Measurements from ENCODE around the gene AP1S2. TPM values are rescaled to one million over a fixed set of nuclear protein-coding genes. Genes with fewer than 3 reads are reported as not detected.
"Not testable (repeated sequence)": the region's sequence is repeated elsewhere in the genome, so short reads cannot be mapped to it uniquely, and the experiment has no call there.

AP1S2 gene
- total RNA-seq, 4 donors from 2014 or later: 15.8 to 32.5 (median 19.5) TPM

DNA sequence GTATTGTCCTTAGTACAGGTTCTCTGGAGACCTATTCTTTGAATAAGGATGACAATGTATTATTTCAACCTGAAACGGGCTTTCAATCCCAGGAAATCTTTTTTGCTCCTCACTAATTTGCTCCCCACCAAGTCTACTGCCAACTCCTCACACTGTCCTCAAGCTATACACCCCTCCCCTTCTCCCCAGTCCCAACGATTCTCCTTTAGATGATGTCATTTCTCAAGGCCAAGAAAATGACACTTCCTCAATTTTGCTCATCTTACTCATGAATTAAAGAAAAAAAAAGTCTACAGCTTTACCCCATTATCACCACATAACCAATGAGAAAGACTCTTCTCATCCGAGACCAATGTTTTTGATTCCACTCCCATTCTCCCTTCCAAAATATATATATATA is 20.6 kb downstream of the AP1S2 start:
- H3K36me3 ChIP-seq: no peaks in the 10 kb centered on the region
- DNase-seq (ENCODE audit: low spot score in 2 of 2): no peak
- no peaks in the 10 kb centered on the region for H3K27me3 ChIP-seq
- no peak overlapping the region for H3K4me3 ChIP-seq
- no peak overlapping the region for H3K27ac ChIP-seq
- H3K9me3 ChIP-seq: no peaks in the 10 kb centered on the region
- H3K4me1 ChIP-seq: no peaks in the 10 kb centered on the region
- WGBS: 83% methylated on average over 3 of the region's 3 CpGs
- TF ChIP-seq EP300 (IDR thresholded peaks at IDR 0.05) (no peak), CTCF (IDR thresholded peaks at IDR 0.05) (no peak), POLR2A (IDR thresholded peaks at IDR 0.05) (no peak), POLR2AphosphoS5 (IDR thresholded peaks at IDR 0.05) (no peak)

GRCh38 chrX:15831347-15831746 is 23.3 kb downstream of the AP1S2 start:
- H3K9me3 ChIP-seq; H3K4me1 ChIP-seq; H3K27me3 ChIP-seq; H3K36me3 ChIP-seq; H3K27ac ChIP-seq; DNase-seq (ENCODE audit: low spot score in 2 of 2); H3K4me3 ChIP-seq: not testable (repeated sequence)
- 57% methylated on average over 1 of the region's 2 CpGs for WGBS

DNA sequence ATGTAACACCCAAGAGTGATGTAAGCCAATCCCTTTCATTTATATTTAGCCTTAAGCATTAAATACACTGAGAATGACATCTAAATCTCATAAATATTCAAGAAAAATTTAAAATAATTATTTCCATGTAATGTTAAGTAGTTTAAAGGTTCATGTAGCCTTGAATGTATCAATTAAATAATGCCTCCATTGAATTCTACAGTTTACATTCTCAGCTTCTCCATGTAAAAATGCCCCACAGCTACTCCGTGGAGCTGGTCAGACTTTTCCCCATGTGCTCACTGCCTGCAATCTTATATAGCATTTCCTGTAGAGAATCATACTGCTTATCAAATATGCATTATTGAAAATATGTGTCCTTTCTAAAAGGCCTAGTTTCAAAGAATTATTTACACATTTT is 25.4 kb downstream of the AP1S2 start:
- Histone ChIP-seq H3K27me3 (no peaks in the 10 kb centered on the region), H3K4me1 (no peaks in the 10 kb centered on the region), H3K36me3 (no peaks in the 10 kb centered on the region), H3K27ac (no peak overlapping the region), H3K4me3 (no peak overlapping the region), H3K9me3 (no peaks in the 10 kb centered on the region)
- TF ChIP-seq POLR2A (IDR thresholded peaks at IDR 0.05): no peak
- no peak for TF ChIP-seq CTCF (IDR thresholded peaks at IDR 0.05)
- 93% methylated on average over 1 of the region's 1 CpG for WGBS
- DNase-seq (ENCODE audit: low spot score in 2 of 2): no peak

DNA sequence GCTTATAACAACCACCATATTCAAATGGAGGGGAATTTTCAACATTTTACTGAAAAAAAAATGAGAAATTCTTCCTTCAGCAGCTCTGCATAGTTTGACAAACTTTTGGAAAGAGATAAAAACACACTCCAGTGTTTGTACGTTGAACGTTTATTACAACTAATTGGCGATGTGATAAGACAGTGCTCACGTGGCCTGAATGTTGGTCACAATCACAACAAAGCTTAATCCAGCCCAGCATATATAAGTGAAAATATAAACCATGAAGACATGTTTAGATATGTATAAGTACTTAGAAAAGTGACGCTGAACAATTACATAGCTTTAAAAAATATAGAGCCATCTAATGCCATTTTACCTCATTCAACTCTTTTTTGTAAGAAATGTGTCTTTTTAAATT is 28.7 kb downstream of the AP1S2 start:
- H3K36me3 ChIP-seq: peaks cover 13% of the 10 kb centered on the region
- no peaks in the 10 kb centered on the region for H3K4me1 ChIP-seq
- TF ChIP-seq POLR2A (IDR thresholded peaks at IDR 0.05) (no peak), POLR2AphosphoS5 (IDR thresholded peaks at IDR 0.05) (no peak), EP300 (IDR thresholded peaks at IDR 0.05) (no peak), CTCF (IDR thresholded peaks at IDR 0.05) (no peak)
- 88% methylated on average over 5 of the region's 5 CpGs for WGBS
- no peak for DNase-seq (ENCODE audit: low spot score in 2 of 2)
- H3K4me3 ChIP-seq: no peak overlapping the region
- H3K27ac ChIP-seq: no peak overlapping the region
- H3K9me3 ChIP-seq: no peaks in the 10 kb centered on the region
- no peaks in the 10 kb centered on the region for H3K27me3 ChIP-seq

- H3K4me1 ChIP-seq: no peaks in the 10 kb centered on the region
- no peak overlapping the region for H3K4me3 ChIP-seq
- H3K27ac ChIP-seq: no peak overlapping the region
- no peaks in the 10 kb centered on the region for H3K9me3 ChIP-seq
- TF ChIP-seq POLR2A (IDR thresholded peaks at IDR 0.05) (no peak), EP300 (IDR thresholded peaks at IDR 0.05) (no peak), POLR2AphosphoS5 (IDR thresholded peaks at IDR 0.05) (no peak), CTCF (IDR thresholded peaks at IDR 0.05) (no peak)
- peaks cover 19% of the 10 kb centered on the region for H3K36me3 ChIP-seq
- no peaks in the 10 kb centered on the region for H3K27me3 ChIP-seq
- WGBS: 95% methylated on average over 23 of the region's 23 CpGs
- DNase-seq (ENCODE audit: low spot score in 2 of 2): no peak
Observed at GRCh38 chrX:15822922-15823321, 31.7 kb downstream of the AP1S2 start.

Data from suprapubic skin (tissue), 4 donors.